ENCODE data around the gene GOLGA3. TPM values are rescaled to one million over a fixed set of nuclear protein-coding genes. Genes with fewer than 3 reads are reported as not detected.
"Not testable (repeated sequence)": the region's sequence is repeated elsewhere in the genome, so short reads cannot be mapped to it uniquely, and the experiment has no call there.

Gene GOLGA3
- total RNA-seq, 1 donor from 2014 or later, result 148 TPM

DNA sequence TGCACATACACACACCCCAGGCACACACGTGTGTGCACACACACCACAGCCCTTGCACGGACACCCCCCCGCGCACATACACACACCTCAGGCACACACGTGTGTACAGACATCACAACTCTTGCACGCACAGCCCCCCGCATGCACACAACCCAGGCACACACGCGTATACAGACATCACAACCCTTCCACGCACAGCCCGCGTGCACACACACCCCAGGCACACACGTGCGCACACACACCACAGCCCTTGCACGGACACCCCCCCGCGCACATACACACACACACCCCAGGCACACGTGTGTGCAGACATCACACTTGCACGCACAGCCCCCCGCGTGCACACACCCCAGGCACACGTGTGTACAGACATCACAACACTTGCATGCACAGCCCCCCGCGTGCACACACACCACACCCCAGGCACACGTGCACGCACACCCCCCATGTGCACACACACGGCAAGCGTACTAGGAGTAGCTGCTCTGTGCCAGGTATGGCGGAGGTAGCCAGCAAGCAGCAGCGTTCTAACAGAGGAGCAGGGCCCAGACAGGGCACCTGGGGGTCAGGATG is 48.8 kb downstream of the GOLGA3 start:
- Mint-ChIP-seq H3K4me1 (ENCODE audit: low read depth) (peaks cover 5% of the 10 kb centered on the region), H3K27ac (ENCODE audit: unreplicated experiment) (peak overlapping the region; percentile 57), H3K9me3 (ENCODE audit: low read depth) (no peaks in the 10 kb centered on the region), H3K27me3 (ENCODE audit: low read depth) (no peaks in the 10 kb centered on the region), H3K36me3 (ENCODE audit: low read depth) (peaks cover 43% of the 10 kb centered on the region), H3K4me3 (ENCODE audit: unreplicated experiment) (no peak overlapping the region)
- DNase-seq (ENCODE audit: low spot score), result no peak
- TF ChIP-seq CTCF (IDR thresholded peaks at IDR 0.05), result no peak

- Mint-ChIP-seq H3K4me3 (ENCODE audit: unreplicated experiment) (no peak overlapping the region), H3K27ac (ENCODE audit: unreplicated experiment) (no peak overlapping the region), H3K36me3 (ENCODE audit: low read depth) (peaks cover 38% of the 10 kb centered on the region), H3K27me3 (ENCODE audit: low read depth) (no peaks in the 10 kb centered on the region), H3K4me1 (ENCODE audit: low read depth) (peaks cover 9% of the 10 kb centered on the region), H3K9me3 (ENCODE audit: low read depth) (no peaks in the 10 kb centered on the region)
- no peak for TF ChIP-seq CTCF (IDR thresholded peaks at IDR 0.05)
- no peak for DNase-seq (ENCODE audit: low spot score)
Observed at GRCh38 chr12:132777614-132778013, 51.1 kb downstream of the GOLGA3 start.

GRCh38 chr12:132776816-132777568 is 51.7 kb downstream of the GOLGA3 start:
- Mint-ChIP-seq H3K4me3 (ENCODE audit: unreplicated experiment) (no peak overlapping the region), H3K9me3 (ENCODE audit: low read depth) (no peaks in the 10 kb centered on the region), H3K27ac (ENCODE audit: unreplicated experiment) (no peak overlapping the region), H3K36me3 (ENCODE audit: low read depth) (peaks cover 39% of the 10 kb centered on the region), H3K4me1 (ENCODE audit: low read depth) (peaks cover 9% of the 10 kb centered on the region), H3K27me3 (ENCODE audit: low read depth) (no peaks in the 10 kb centered on the region)
- DNase-seq (ENCODE audit: low spot score), result no peak
- TF ChIP-seq CTCF (IDR thresholded peaks at IDR 0.05), result no peak

GRCh38 chr12:132776230-132776625 is 52.4 kb downstream of the GOLGA3 start:
- not testable (repeated sequence) for DNase-seq (ENCODE audit: low spot score); H3K4me3 Mint-ChIP-seq (ENCODE audit: unreplicated experiment); H3K27ac Mint-ChIP-seq (ENCODE audit: unreplicated experiment); H3K4me1 Mint-ChIP-seq (ENCODE audit: low read depth); H3K27me3 Mint-ChIP-seq (ENCODE audit: low read depth); H3K9me3 Mint-ChIP-seq (ENCODE audit: low read depth)
- H3K36me3 Mint-ChIP-seq (ENCODE audit: low read depth), result peaks cover 39% of the 10 kb centered on the region

- peak overlapping the region; percentile 22 for H3K27ac Mint-ChIP-seq (ENCODE audit: unreplicated experiment)
- DNase-seq (ENCODE audit: low spot score), result no peak
- H3K36me3 Mint-ChIP-seq (ENCODE audit: low read depth), result peaks cover 39% of the 10 kb centered on the region
- H3K9me3 Mint-ChIP-seq (ENCODE audit: low read depth), result no peaks in the 10 kb centered on the region
- no peak for TF ChIP-seq CTCF (IDR thresholded peaks at IDR 0.05)
- H3K4me1 Mint-ChIP-seq (ENCODE audit: low read depth), result peaks cover 9% of the 10 kb centered on the region
- H3K27me3 Mint-ChIP-seq (ENCODE audit: low read depth), result no peaks in the 10 kb centered on the region
- H3K4me3 Mint-ChIP-seq (ENCODE audit: unreplicated experiment), result no peak overlapping the region
Observed at GRCh38 chr12:132775502-132776229, 53.0 kb downstream of the GOLGA3 start.

Measured in chondrocyte (in vitro differentiated cells).